CD4-positive, alpha-beta memory T cell (primary cell): Measurements from ENCODE around the gene SPOUT1. TPM values are rescaled to one million over a fixed set of nuclear protein-coding genes. Genes with fewer than 3 reads are reported as not detected.
"Not testable (repeated sequence)": the region's sequence is repeated elsewhere in the genome, so short reads cannot be mapped to it uniquely, and the experiment has no call there.

Experiments used
- CTCF ChIA-PET: fragments of 350-600 bp; sonication (Branson Sonifier 250); formaldehyde crosslinking; loops from one replicate; lab custom pipeline; 2021; ENCODE audit warnings: inconsistent platforms; ENCODE audit not compliant: partially characterized antibody; lab: Charles Lee
- POLR2A ChIA-PET: fragments of 350-600 bp; sonication (Branson Sonifier 250); formaldehyde crosslinking; loops from one replicate; lab custom pipeline; 2021; ENCODE audit not compliant: partially characterized antibody; lab: Charles Lee
- DNase-seq, 5 donors: peaks; one replicate each; pipeline versions ENCODE4 v3.0.0 to v3.0.0-alpha.2; 2020 to 2022; ENCODE audit warnings: mixed read lengths in 1 of 5
- H3K27ac ChIP-seq: one replicate; pipeline ENCODE4 v1.7.0; 2013; ENCODE audit warnings: low read depth, low read length
- H3K27me3 ChIP-seq: 2 replicates; pipeline ENCODE4 v1.7.0; 2013; ENCODE audit warnings: mild to moderate bottlenecking, low read length, moderate library complexity; ENCODE audit not compliant: insufficient read depth
- H3K36me3 ChIP-seq: 2 replicates; pipeline ENCODE4 v1.7.0; 2013; ENCODE audit warnings: mild to moderate bottlenecking, low read length, moderate library complexity; ENCODE audit not compliant: insufficient read depth
- H3K4me1 ChIP-seq: 2 replicates; pipeline ENCODE4 v1.7.0; 2013; ENCODE audit warnings: mild to moderate bottlenecking, low read length, moderate library complexity; ENCODE audit not compliant: insufficient read depth
- H3K4me3 ChIP-seq, 2 donors: one replicate each; pipeline ENCODE4 v1.7.0; 2013; ENCODE audit warnings: low read length in 2 of 2, mild to moderate bottlenecking in 1 of 2
- H3K9me3 ChIP-seq, 2 donors: one replicate each; pipeline ENCODE4 v1.7.0; 2013; ENCODE audit warnings: low read length in 2 of 2, control low read depth in 1 of 2; ENCODE audit not compliant: control insufficient read depth in 1 of 2
- H3K27ac Mint-ChIP-seq, 7 donors: one replicate each; pipeline ENCODE4 v1.8.0; 2020 to 2021; ENCODE audit warnings: mixed read lengths in 7 of 7, mild to moderate bottlenecking in 6 of 7, inconsistent platforms in 3 of 7, moderate library complexity in 3 of 7
- H3K27me3 Mint-ChIP-seq, 2 donors: one replicate each; pipeline ENCODE4 v1.8.0; 2020 to 2021; ENCODE audit warnings: mixed read lengths in 2 of 2
- H3K36me3 Mint-ChIP-seq, 2 donors: one replicate each; pipeline ENCODE4 v1.8.0; 2020 to 2021; ENCODE audit warnings: mixed read lengths in 2 of 2, inconsistent platforms in 1 of 2, mild to moderate bottlenecking in 1 of 2
- H3K4me1 Mint-ChIP-seq, 4 donors: one replicate each; pipeline ENCODE4 v1.8.0; 2020 to 2021; ENCODE audit warnings: mixed read lengths in 4 of 4, mild to moderate bottlenecking in 1 of 4
- H3K4me3 Mint-ChIP-seq, 8 donors: one replicate each; pipeline ENCODE4 v1.8.0; 2020 to 2021; ENCODE audit warnings: mixed read lengths in 8 of 8, mild to moderate bottlenecking in 7 of 8, moderate library complexity in 6 of 8, inconsistent platforms in 3 of 8
- H3K9me3 Mint-ChIP-seq, 8 donors: one replicate each; pipeline ENCODE4 v1.8.0; 2020 to 2021; ENCODE audit warnings: mixed read lengths in 8 of 8, mild to moderate bottlenecking in 5 of 8, inconsistent platforms in 3 of 8, moderate library complexity in 1 of 8
- intact Hi-C: fragments of 100-400 bp; cut with micrococcal nuclease; formaldehyde crosslinking; loops from one replicate; pipeline ENCODE4 v1.15.1; 2023
- polyA plus RNA-seq, 2 donors: library from polyadenylated mRNA; unstranded; fragments of 300-500 nt; fragmentation: Illumina TruSeq; gene quantifications; one replicate each; pipeline ENCODE4 v1.2.3, GENCODE V29; 2021
- total RNA-seq, 2 experiments: library from RNA; stranded (reverse); gene quantifications; one replicate each; pipeline ENCODE4 v1.2.3, GENCODE V29; 2021

Gene SPOUT1
- total and polyA plus RNA-seq, 4 experiments from 2014 or later: 74.4 to 91.1 (median 82.6) TPM

GRCh38 chr9:128847803-128848202 lies 18.2 kb upstream of the SPOUT1 start:
- DNase-seq: no peak
- peaks cover 0 to 3% (median 0%) of the 10 kb centered on the region in 4 donors for H3K4me1 Mint-ChIP-seq
- H3K36me3 Mint-ChIP-seq: peaks cover 21 to 24% of the 10 kb centered on the region in 2 donors
- POLR2A ChIA-PET: no interaction called here
- H3K4me3 ChIP-seq: no peak overlapping the region
- intact Hi-C loops: no loop called here
- no peaks in the 10 kb centered on the region for H3K9me3 ChIP-seq
- no peak overlapping the region for H3K27ac ChIP-seq
- H3K27me3 Mint-ChIP-seq: no peaks in the 10 kb centered on the region
- H3K4me3 Mint-ChIP-seq: no peak overlapping the region
- peaks cover 0 to 27% (median 19%) of the 10 kb centered on the region in 8 donors for H3K9me3 Mint-ChIP-seq
- CTCF ChIA-PET: interaction anchor here (1.9 kb wide), 1 partner anchor 81 kb away, joined by 5 read pairs; no protein-coding TSS in a partner anchor
- H3K27ac Mint-ChIP-seq: no peak overlapping the region
- no peaks in the 10 kb centered on the region for H3K4me1 ChIP-seq
- H3K27me3 ChIP-seq: no peaks in the 10 kb centered on the region
- no peaks in the 10 kb centered on the region for H3K36me3 ChIP-seq

- Mint-ChIP-seq H3K4me1 (peaks cover 0 to 3% (median 0%) of the 10 kb centered on the region in 4 donors), H3K27me3 (no peaks in the 10 kb centered on the region)
- intact Hi-C loops: no loop called here
Measured at GRCh38 chr9:128846680-128847030, 17.1 kb upstream of the SPOUT1 start.

GRCh38 chr9:128845186-128845931 lies 15.8 kb upstream of the SPOUT1 start:
- H3K4me3 ChIP-seq: no peak overlapping the region
- H3K9me3 ChIP-seq: no peaks in the 10 kb centered on the region
- Mint-ChIP-seq H3K4me3 (no peak overlapping the region), H3K27ac (no peak overlapping the region), H3K9me3 (peaks cover 0 to 12% (median 6%) of the 10 kb centered on the region in 8 donors), H3K4me1 (peaks cover 0 to 3% (median 0%) of the 10 kb centered on the region in 4 donors), H3K36me3 (peaks cover 14 to 15% of the 10 kb centered on the region in 2 donors), H3K27me3 (no peaks in the 10 kb centered on the region)
- H3K36me3 ChIP-seq: peaks cover 6% of the 10 kb centered on the region
- no peaks in the 10 kb centered on the region for H3K27me3 ChIP-seq
- no peaks in the 10 kb centered on the region for H3K4me1 ChIP-seq
- H3K27ac ChIP-seq: no peak overlapping the region
- ChIA-PET CTCF (interaction anchor here (2.6 kb wide), 1 partner anchor 83 kb away, joined by 9 read pairs; no protein-coding TSS in a partner anchor), POLR2A (no interaction called here)
- DNase-seq: no peak
- intact Hi-C loops: no loop called here

More at GRCh38 chr9:128846680-128847030, 17.1 kb upstream of the SPOUT1 start:
- no peaks in the 10 kb centered on the region for H3K27me3 ChIP-seq
- H3K9me3 Mint-ChIP-seq: peaks cover 0 to 24% (median 19%) of the 10 kb centered on the region in 8 donors
- H3K36me3 Mint-ChIP-seq: peaks cover 24 to 25% of the 10 kb centered on the region in 2 donors
- no peaks in the 10 kb centered on the region for H3K9me3 ChIP-seq
- H3K4me3 Mint-ChIP-seq: no peak overlapping the region
- no peaks in the 10 kb centered on the region for H3K4me1 ChIP-seq
- H3K36me3 ChIP-seq: peaks cover 6% of the 10 kb centered on the region
- POLR2A ChIA-PET: no interaction called here
- no peak overlapping the region for H3K4me3 ChIP-seq
- CTCF ChIA-PET: no interaction called here
- no peak overlapping the region for H3K27ac Mint-ChIP-seq
- DNase-seq: no peak
- H3K27ac ChIP-seq: no peak overlapping the region

- H3K36me3 ChIP-seq, H3K4me3 ChIP-seq, intact Hi-C loops, H3K27me3 Mint-ChIP-seq, H3K9me3 ChIP-seq, H3K27ac ChIP-seq, H3K4me1 Mint-ChIP-seq, H3K27me3 ChIP-seq, H3K4me1 ChIP-seq, H3K9me3 Mint-ChIP-seq, POLR2A ChIA-PET, H3K4me3 Mint-ChIP-seq, DNase-seq, CTCF ChIA-PET: not testable (repeated sequence)
- peaks cover 13 to 15% of the 10 kb centered on the region in 2 donors for H3K36me3 Mint-ChIP-seq
- peak overlapping the region in 1 of 7 donors; percentile 57 for H3K27ac Mint-ChIP-seq
Measured at GRCh38 chr9:128843171-128843570, 13.6 kb upstream of the SPOUT1 start.

GRCh38 chr9:128841694-128842492 lies 12.3 kb upstream of the SPOUT1 start:
- DNase-seq: no peak
- H3K27me3 ChIP-seq: no peaks in the 10 kb centered on the region
- no peak overlapping the region for H3K27ac Mint-ChIP-seq
- H3K9me3 ChIP-seq: no peaks in the 10 kb centered on the region
- H3K4me3 Mint-ChIP-seq: no peak overlapping the region
- H3K4me3 ChIP-seq: no peak overlapping the region
- H3K9me3 Mint-ChIP-seq: no peaks in the 10 kb centered on the region
- H3K36me3 Mint-ChIP-seq: peaks cover 14 to 16% of the 10 kb centered on the region in 2 donors
- no peak overlapping the region for H3K27ac ChIP-seq
- intact Hi-C loops: no loop called here
- no peaks in the 10 kb centered on the region for H3K4me1 Mint-ChIP-seq
- peaks cover 11% of the 10 kb centered on the region for H3K36me3 ChIP-seq
- POLR2A ChIA-PET: no interaction called here
- CTCF ChIA-PET: interaction anchor here (0.7 kb wide), 1 partner anchor 20 kb away, joined by 5 read pairs; no protein-coding TSS in a partner anchor
- H3K4me1 ChIP-seq: no peaks in the 10 kb centered on the region
- no peaks in the 10 kb centered on the region for H3K27me3 Mint-ChIP-seq

GRCh38 chr9:128840524-128840923 lies 10.9 kb upstream of the SPOUT1 start:
- H3K4me1 ChIP-seq: no peaks in the 10 kb centered on the region
- H3K27ac ChIP-seq: no peak overlapping the region
- H3K36me3 Mint-ChIP-seq: peaks cover 14 to 18% of the 10 kb centered on the region in 2 donors
- no peak overlapping the region for H3K4me3 ChIP-seq
- no peaks in the 10 kb centered on the region for H3K9me3 Mint-ChIP-seq
- no peaks in the 10 kb centered on the region for H3K27me3 ChIP-seq
- ChIA-PET POLR2A (no interaction called here), CTCF (interaction anchor here (1.0 kb wide), 1 partner anchor 165 kb away, joined by 3 read pairs; no protein-coding TSS in a partner anchor)
- no peaks in the 10 kb centered on the region for H3K9me3 ChIP-seq
- no peaks in the 10 kb centered on the region for H3K4me1 Mint-ChIP-seq
- peaks cover 11% of the 10 kb centered on the region for H3K36me3 ChIP-seq
- no peak for DNase-seq
- no peak overlapping the region for H3K27ac Mint-ChIP-seq
- intact Hi-C loops: no loop called here
- no peak overlapping the region for H3K4me3 Mint-ChIP-seq
- H3K27me3 Mint-ChIP-seq: no peaks in the 10 kb centered on the region

- Mint-ChIP-seq H3K4me1 (no peaks in the 10 kb centered on the region), H3K9me3 (no peaks in the 10 kb centered on the region), H3K27ac (no peak overlapping the region), H3K36me3 (peaks cover 17 to 21% of the 10 kb centered on the region in 2 donors), H3K4me3 (no peak overlapping the region), H3K27me3 (no peaks in the 10 kb centered on the region)
- Histone ChIP-seq H3K27ac (no peak overlapping the region), H3K9me3 (no peaks in the 10 kb centered on the region), H3K36me3 (peaks cover 11% of the 10 kb centered on the region), H3K27me3 (no peaks in the 10 kb centered on the region), H3K4me3 (no peak overlapping the region), H3K4me1 (no peaks in the 10 kb centered on the region)
- ChIA-PET CTCF (interaction anchor here (1.2 to 1.4 kb wide), 3 partner anchors 8 to 90 kb away, joined by 4 to 6 read pairs (median 5); partner anchors contain the start of genes ENDOG and SPOUT1), POLR2A (interaction anchor here (0.9 kb wide), 1 partner anchor 8 kb away, joined by 3 read pairs; the partner anchor contains the start of gene SPOUT1)
- intact Hi-C loops: no loop called here
- DNase-seq: no peak
Measured at GRCh38 chr9:128838338-128838737, 8.7 kb upstream of the SPOUT1 start.
